Endothelial cell of umbilical vein (primary cell): ENCODE results near the gene LIM2. TPM values are rescaled to one million over a fixed set of nuclear protein-coding genes. Genes with fewer than 3 reads are reported as not detected.

ENCODE experiments used
- BruUV-seq: library from RNA; stranded (reverse); fragments of 400-500 nt; replicated peaks from 2 replicates; lab custom pipeline; 2021; lab: Mats Ljungman, UMichigan
- CTCF ChIA-PET: fragments of 300-600, 350-600 bp; sonication (Branson Sonifier 250); formaldehyde crosslinking; loops from one replicate; lab custom pipeline; 2021; ENCODE audit warnings: antibody characterized with exemption, inconsistent platforms; lab: Charles Lee
- POLR2A ChIA-PET: fragments of 300-600, 350-600 bp; sonication (Branson Sonifier 250); formaldehyde crosslinking; loops from one replicate; lab custom pipeline; 2021; ENCODE audit warnings: antibody characterized with exemption, inconsistent platforms; lab: Charles Lee
- DNase-seq: peaks from one replicate; pipeline ENCODE4 v3.0.0-alpha.2; 2011; ENCODE audit warnings: low read depth, low spot score
- FAIRE-seq: peaks from 2 replicates; lab custom pipeline; 2011; peaks lifted over from hg19 to GRCh38; lab: Jason Lieb, UNC
- H2AFZ ChIP-seq: 2 replicates; pipeline ENCODE4 v1.6.0; 2012; ENCODE audit warnings: low read depth, low read length, control low read depth, inconsistent platforms
- H3K27ac ChIP-seq: 2 replicates; pipeline ENCODE4 v1.5.1; 2011; ENCODE audit warnings: low read depth, mild to moderate bottlenecking, control low read depth, low read length, moderate library complexity; ENCODE audit not compliant: insufficient read depth
- H3K27me3 ChIP-seq, 2 experiments: 2 replicates each; pipeline versions ENCODE4 v1.6.0 to v1.6.1; 2011; ENCODE audit warnings: low read length in 2 of 2, mixed read lengths in 1 of 2; ENCODE audit not compliant: control insufficient read depth in 2 of 2, insufficient read depth in 2 of 2
- H3K36me3 ChIP-seq, 2 experiments: 2 replicates in 1 of 2; 3 replicates in 1 of 2; pipeline ENCODE4 v1.5.1; 2011; ENCODE audit warnings: low read length in 2 of 2, mild to moderate bottlenecking in 1 of 2, moderate library complexity in 1 of 2; ENCODE audit not compliant: control insufficient read depth in 2 of 2, insufficient read depth in 2 of 2; ENCODE audit errors: extremely low read depth in 1 of 2
- H3K4me1 ChIP-seq: 3 replicates; pipeline ENCODE4 v1.5.1; 2011; ENCODE audit warnings: mild to moderate bottlenecking, low read length; ENCODE audit not compliant: control insufficient read depth, insufficient read depth; ENCODE audit errors: extremely low read depth
- H3K4me2 ChIP-seq: 2 replicates; pipeline ENCODE4 v1.6.1; 2011; ENCODE audit warnings: low read length, control low read depth, mixed read lengths; ENCODE audit not compliant: insufficient read depth
- H3K4me3 ChIP-seq, 3 experiments: fragments of 200-600 bp in 1 of 3; sonication (generic), shearing (Covaris generic) in 1 of 3; replicated peaks in 1 of 3; 2 replicates each; pipeline ENCODE4 v1.5.1; 2011 to 2016; ENCODE audit warnings: control low read depth in 3 of 3, low read length in 3 of 3, mild to moderate bottlenecking in 2 of 3, inconsistent platforms in 1 of 3, low read depth in 1 of 3, moderate library complexity in 1 of 3; ENCODE audit not compliant: insufficient read depth in 1 of 3
- H3K79me2 ChIP-seq: 2 replicates; pipeline ENCODE4 v1.6.0; 2012; ENCODE audit warnings: low read length, inconsistent platforms; ENCODE audit not compliant: control insufficient read depth, insufficient read depth
- H3K9ac ChIP-seq: replicated peaks from 2 replicates; pipeline ENCODE3; 2011; ENCODE audit warnings: low read length, control low read depth; ENCODE audit not compliant: insufficient read depth; ENCODE audit errors: extremely low read depth
- H3K9me1 ChIP-seq: replicated peaks from 3 replicates; pipeline ENCODE4 v1.6.0; 2011; ENCODE audit warnings: mild to moderate bottlenecking, low read length; ENCODE audit not compliant: control insufficient read depth, insufficient read depth; ENCODE audit errors: extremely low read depth
- H3K9me3 ChIP-seq: replicated peaks from 2 replicates; pipeline ENCODE4 v1.5.1; 2012; ENCODE audit warnings: low read length, inconsistent platforms; ENCODE audit not compliant: control insufficient read depth, insufficient read depth
- H4K20me1 ChIP-seq: replicated peaks from 2 replicates; pipeline ENCODE3; 2011; ENCODE audit warnings: mild to moderate bottlenecking, low read length; ENCODE audit not compliant: control insufficient read depth, insufficient read depth; ENCODE audit errors: extremely low read depth
- CTCF ChIP-seq, 2 donors: IDR thresholded peaks; 1 replicate in 1 of 2; 2 replicates in 1 of 2; pipeline ENCODE4 v1.5.1; 2011; ENCODE audit warnings: low read length in 2 of 2, mild to moderate bottlenecking in 2 of 2, moderate library complexity in 2 of 2, control low read depth in 1 of 2, inconsistent platforms in 1 of 2, low read depth in 1 of 2; ENCODE audit not compliant: insufficient read depth in 1 of 2; ENCODE audit errors: extremely low read depth in 1 of 2
- EZH2 ChIP-seq: IDR thresholded peaks from 2 replicates; pipeline ENCODE4 v1.6.1; 2012; ENCODE audit warnings: borderline replicate concordance, low read depth, mild to moderate bottlenecking, moderate library complexity, low read length, inconsistent platforms; ENCODE audit not compliant: severe bottlenecking
- FOS ChIP-seq: IDR thresholded peaks from 2 replicates; pipeline ENCODE4 v1.6.1; 2011; ENCODE audit warnings: mild to moderate bottlenecking, low read length, moderate library complexity, borderline replicate concordance; ENCODE audit not compliant: insufficient read depth
- GATA2 ChIP-seq: IDR thresholded peaks from 2 replicates; pipeline ENCODE4 v1.7.0; 2011; ENCODE audit warnings: low read depth, mild to moderate bottlenecking, moderate library complexity, mixed read lengths, low read length; ENCODE audit not compliant: insufficient read length, insufficient read depth
- JUN ChIP-seq: IDR thresholded peaks from 2 replicates; pipeline ENCODE4 v1.6.1; 2011; ENCODE audit warnings: borderline replicate concordance, low read depth; ENCODE audit not compliant: insufficient read length, insufficient read depth
- MYC ChIP-seq: IDR thresholded peaks from one replicate; pipeline ENCODE4 v1.6.1; 2011; ENCODE audit warnings: mild to moderate bottlenecking, low read depth, low read length
- POLR2A ChIP-seq: IDR thresholded peaks from 2 replicates; pipeline ENCODE4 v1.6.1; 2012; ENCODE audit warnings: low read depth, mild to moderate bottlenecking, control low read depth, low read length
- POLR2AphosphoS5 ChIP-seq: IDR thresholded peaks from 2 replicates; pipeline ENCODE4 v1.6.1; 2012; ENCODE audit warnings: low read depth, mild to moderate bottlenecking, control low read depth, low read length, moderate library complexity; ENCODE audit not compliant: insufficient read depth
- dilution Hi-C: fragments of 300-500 bp; cut with MboI; formaldehyde crosslinking; loops from one replicate; pipeline ENCODE4 v1.15.0; 2019; ENCODE audit warnings: low sequenced_read_pairs; ENCODE audit not compliant: extremely low pct_ligation_motif_present
- intact Hi-C: fragments of 100-400 bp; cut with micrococcal nuclease; formaldehyde crosslinking; loops from one replicate; pipeline ENCODE4 v1.10.0; 2022
- polyA plus RNA-seq, 4 experiments: library from polyadenylated mRNA; depleted of rRNA in 3 of 4; stranded (reverse) in 3 of 4; unstranded in 1 of 4; fragments of >200 nt; gene quantifications; 2 replicates each; pipeline versions ENCODE4 v1.2.1 to v1.2.3, GENCODE V29; 2011 to 2012; ENCODE audit warnings: missing spikeins in 1 of 4
- total RNA-seq: library from RNA; stranded (reverse); gene quantifications from 2 replicates; pipeline ENCODE4 v1.2.3, GENCODE V29; 2021
- TF ChIP-seq, protein P1 (sequence below): IDR thresholded peaks from 2 replicates; pipeline ENCODE4 v1.6.1; 2011; ENCODE audit not compliant: insufficient read depth, insufficient read length

LIM2 gene
- total and polyA plus RNA-seq, 2 donors (not counting 3 experiments of a cell fraction or from before 2014, with no cell fraction given): not detected

DNA sequence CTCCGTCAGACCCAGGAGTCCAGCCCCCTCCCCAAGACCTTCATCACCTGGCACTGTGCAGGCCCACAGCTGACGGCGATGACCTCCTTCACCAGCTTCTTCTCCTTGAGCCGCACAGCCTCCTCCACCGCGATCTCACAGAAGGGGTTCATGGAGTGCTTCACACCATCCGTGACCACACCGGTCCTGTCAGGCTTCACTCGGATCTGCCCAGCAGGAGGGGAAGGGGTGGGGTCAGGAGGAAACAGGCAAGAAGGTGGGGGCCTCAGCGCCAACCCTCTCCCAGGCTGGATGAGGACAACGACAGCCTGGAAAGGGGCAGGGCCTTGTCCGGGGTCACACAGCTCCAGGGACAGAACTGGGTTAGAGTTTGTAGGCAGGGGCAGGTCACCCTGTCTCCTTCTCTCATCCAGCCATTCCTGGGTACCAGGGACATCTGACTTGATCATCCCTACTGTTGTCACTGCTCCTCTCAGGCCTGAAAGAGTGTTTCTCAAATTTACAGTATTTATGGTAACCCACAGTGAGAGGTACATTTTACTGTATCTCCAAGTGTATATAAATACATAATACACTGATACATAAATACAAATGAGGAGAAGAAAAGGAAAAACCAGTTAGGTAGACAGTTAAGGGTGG is 33.6 kb downstream of the LIM2 start:
- Histone ChIP-seq H3K27me3 (no peaks in the 10 kb centered on the region), H3K4me2 (no peak overlapping the region), H3K4me3 (no peak overlapping the region), H3K9ac (no peak overlapping the region), H3K79me2 (no peaks in the 10 kb centered on the region), H3K9me1 (no peaks in the 10 kb centered on the region), H3K36me3 (peaks cover 0 to 3% of the 10 kb centered on the region in 2 experiments), H3K9me3 (no peaks in the 10 kb centered on the region), H3K27ac (no peak overlapping the region), H2AFZ (no peak overlapping the region), H4K20me1 (no peaks in the 10 kb centered on the region), H3K4me1 (no peaks in the 10 kb centered on the region)
- FAIRE-seq: no peak
- POLR2A ChIA-PET: no interaction called here
- intact Hi-C loops (no loop called here), dilution Hi-C loops (no loop called here)
- BruUV-seq: no TSS peak
- DNase-seq: no peak
- CTCF ChIA-PET: no interaction called here
- TF ChIP-seq, protein P1, sequence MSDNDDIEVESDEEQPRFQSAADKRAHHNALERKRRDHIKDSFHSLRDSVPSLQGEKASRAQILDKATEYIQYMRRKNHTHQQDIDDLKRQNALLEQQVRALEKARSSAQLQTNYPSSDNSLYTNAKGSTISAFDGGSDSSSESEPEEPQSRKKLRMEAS: no peak
- TF ChIP-seq GATA2 (no peak), POLR2A (no peak), MYC (no peak), POLR2AphosphoS5 (no peak), JUN (no peak), FOS (no peak), CTCF (IDR thresholded peaks at IDR 0.05; ENCODE audit: extremely low read depth in 1 of 2, insufficient read depth in 1 of 2, low read depth in 1 of 2, low read length in 2 of 2) (no peak), EZH2 (no peak)
